Measurements from ENCODE around the gene NIP7.
"Not testable (repeated sequence)": the region's sequence is repeated elsewhere in the genome, so short reads cannot be mapped to it uniquely, and the experiment has no call there.

NIP7 gene

DNA sequence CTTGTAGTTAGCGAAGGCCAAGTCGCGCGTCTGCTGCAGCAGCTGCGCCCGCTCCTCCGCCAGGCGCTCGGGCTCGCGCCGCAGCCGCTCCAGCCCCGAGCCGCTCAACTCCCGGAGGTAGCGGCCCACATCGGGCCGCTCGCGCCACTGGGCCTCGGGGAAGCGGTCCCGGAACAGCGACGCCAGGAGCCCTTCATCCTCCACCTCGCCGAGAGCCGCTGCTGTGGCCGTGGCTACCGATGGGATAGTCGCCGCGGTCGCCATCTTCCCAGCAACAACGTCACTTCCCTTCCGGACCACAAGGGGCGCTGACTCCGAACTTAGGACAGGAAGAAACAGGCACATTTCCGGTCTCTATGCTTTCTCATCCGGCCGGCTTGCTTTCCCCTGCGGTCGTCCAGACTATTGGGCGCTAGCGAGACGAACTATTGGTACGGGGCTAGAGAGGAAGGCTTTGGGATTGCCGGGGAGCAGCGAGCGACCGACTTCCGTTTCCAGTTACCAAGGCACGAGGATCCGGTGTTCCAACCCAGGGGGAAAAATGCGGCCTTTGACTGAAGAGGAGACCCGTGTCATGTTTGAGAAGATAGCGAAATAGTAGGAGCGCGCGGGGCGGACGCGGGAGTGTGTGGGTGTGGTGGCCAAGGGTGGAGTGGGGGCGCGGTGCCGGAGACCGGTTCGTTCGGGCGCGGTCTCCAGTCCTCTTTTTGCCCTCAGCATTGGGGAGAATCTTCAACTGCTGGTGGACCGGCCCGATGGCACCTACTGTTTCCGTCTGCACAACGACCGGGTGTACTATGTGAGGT lies at the start of gene NIP7, which contains the start of gene COG8:
Gene NIP7 (plus strand): TSS at position 484 of the 806 bp plus-strand sequence. CDS start 58 bp downstream, at position 542.
Gene COG8 (minus strand): TSS at position 276 of the 806 bp plus-strand sequence. CDS start 12 bp downstream, at position 264.
- in situ Hi-C loops (cut with HindIII; ENCODE audit: low sequenced_read_pairs), result loop anchor here (5.0 kb wide), 1 partner anchor 43 kb away; no protein-coding TSS in a partner anchor

DNA sequence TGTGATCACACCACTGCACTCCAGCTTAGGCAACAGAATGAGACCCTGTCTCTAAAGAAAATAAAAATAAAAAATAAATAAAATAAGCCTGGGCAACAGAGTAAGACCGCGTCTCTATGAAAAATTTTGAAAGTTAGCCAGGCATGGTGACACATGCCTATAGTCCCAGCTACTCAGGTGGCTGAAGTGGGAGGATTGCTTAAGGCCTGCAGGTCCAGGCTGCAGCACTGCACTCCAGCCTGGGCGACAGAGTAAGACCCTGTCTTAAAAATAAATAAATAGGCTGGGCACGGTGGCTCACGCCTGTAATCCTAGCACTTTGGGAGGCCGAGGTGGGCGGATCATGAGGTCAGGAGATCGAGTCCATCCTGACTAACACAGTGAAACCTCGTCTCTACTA lies 47.9 kb upstream of the NIP7 start:
- in situ Hi-C loops (cut with HindIII; ENCODE audit: low sequenced_read_pairs), result not testable (repeated sequence)

DNA sequence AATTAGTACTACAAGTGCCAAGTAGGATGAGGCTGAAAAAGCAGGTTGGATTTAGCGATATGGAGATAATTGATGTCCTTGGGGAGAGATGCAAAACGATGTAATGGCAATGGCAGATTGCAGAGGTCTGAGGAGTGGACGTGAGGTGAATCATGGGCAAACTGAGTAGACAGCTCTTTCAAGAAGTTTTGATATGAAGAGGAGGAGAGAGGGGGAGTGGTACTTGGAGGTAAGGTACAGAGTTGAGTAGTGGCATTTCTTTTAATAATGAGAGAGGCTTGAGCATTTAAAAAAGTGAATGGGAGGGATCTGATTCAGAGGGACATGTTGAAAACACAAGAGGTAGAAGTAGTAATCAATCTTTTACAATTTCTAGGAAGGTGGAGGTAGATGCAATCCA lies 46.2 kb upstream of the NIP7 start:
- in situ Hi-C loops (cut with HindIII; ENCODE audit: low sequenced_read_pairs), result no loop called here

DNA sequence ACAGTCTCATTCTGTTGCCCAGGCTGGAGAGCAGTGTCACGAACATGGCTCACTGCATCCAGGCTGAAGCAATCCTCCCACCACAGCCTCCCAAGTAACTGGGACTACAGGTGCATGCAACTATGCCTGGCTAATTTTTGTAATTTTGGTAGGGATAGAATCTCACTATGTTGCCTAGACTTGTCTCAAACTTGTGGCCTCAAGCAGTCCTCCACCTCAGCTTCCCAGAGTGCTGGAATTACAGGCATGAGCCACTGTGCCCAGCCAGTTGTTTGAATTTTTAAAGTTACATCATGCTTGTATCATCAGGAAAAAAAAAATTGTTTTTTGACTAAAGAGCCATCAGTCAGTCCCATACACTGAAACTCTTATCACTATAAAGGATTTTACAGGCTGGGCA lies 45.5 kb upstream of the NIP7 start:
- in situ Hi-C loops (cut with HindIII; ENCODE audit: low sequenced_read_pairs), result no loop called here

DNA sequence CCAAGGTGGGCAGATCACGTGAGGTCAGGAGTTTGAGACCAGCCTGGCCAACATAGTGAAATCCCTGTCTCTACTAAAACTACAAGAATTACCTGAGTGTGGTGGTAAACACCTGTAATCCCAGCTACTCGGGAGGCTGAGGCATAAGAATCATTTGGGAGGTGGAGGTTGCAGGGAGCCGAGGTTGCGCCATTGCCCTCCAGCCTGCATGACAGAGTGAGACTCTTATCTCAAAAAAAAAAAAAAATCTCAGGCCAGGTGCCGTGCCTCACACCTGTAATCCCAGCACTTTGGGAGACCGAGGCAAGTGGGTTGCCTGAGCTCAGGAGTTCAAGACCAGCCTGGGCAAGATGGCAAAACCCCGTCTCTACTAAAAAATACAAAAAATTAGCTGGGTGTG lies 42.8 kb upstream of the NIP7 start:
- in situ Hi-C loops (cut with HindIII; ENCODE audit: low sequenced_read_pairs), result not testable (repeated sequence)

DNA sequence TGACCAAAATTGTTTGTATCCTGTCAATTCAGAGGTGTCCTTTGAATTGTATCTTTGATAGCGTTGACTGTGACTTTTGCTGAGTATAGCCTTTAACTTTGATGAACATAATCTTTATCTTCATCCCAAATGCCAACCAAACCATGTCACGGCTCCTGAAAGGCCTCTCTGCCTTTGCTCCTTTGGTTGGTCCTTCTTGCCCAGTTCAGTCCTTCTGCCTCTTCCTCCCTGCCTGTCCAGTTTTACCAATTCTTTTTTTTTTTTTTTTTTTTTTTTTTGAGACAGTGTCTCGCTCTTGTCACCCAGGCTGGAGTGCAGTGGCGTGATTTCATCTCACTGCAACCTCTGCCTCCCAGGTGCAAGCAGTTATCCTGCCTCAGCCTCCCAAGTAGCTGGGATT lies 41.3 kb upstream of the NIP7 start:
- in situ Hi-C loops (cut with HindIII; ENCODE audit: low sequenced_read_pairs), result no loop called here

DNA sequence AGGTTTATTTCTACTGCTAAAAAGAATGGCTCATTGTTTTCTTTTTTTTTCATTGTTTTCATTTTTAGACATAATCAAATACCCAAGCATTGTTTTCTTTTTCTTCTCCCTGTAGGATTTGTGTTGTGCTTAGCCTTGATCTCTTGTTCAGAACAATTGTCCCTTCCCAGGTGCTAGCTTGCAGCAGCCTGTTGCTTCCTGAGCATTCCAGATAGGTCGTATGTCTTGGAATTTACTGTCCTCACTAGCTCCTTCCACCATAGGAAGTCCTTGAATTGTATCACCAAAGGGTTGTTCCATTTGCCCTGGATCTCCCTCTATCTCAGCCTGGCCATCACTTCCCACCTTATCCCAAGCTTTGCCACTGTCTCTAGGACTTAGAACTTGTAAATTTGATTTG lies 38.4 kb upstream of the NIP7 start:
- in situ Hi-C loops (cut with HindIII; ENCODE audit: low sequenced_read_pairs), result loop anchor here (5.0 to 10.0 kb wide), 3 partner anchors 74 to 166 kb away; partner anchors contain the start of genes CHTF8 and UTP4

DNA sequence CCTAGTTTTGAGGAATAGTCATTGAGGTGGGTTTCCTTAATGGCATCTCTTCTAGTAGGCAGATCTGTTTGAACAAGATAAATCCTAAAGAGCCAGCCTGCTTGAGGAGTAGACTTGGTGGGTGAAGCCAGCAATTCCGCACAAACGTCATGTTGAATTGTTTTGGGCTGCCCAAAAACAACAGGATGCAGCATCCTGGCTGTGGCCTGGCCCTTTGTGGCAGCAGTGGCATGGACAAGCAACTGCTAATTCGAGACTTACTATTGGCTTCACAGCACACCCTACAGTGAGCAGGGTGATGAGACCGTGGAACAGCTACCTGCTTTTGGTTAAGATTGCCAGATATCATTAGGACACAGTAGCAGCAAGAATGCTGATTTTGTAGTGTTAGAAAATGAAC lies 37.7 kb upstream of the NIP7 start:
- in situ Hi-C loops (cut with HindIII; ENCODE audit: low sequenced_read_pairs), result loop anchor here (5.0 to 10.0 kb wide), 3 partner anchors 75 to 167 kb away; partner anchors contain the start of genes CHTF8 and UTP4

DNA sequence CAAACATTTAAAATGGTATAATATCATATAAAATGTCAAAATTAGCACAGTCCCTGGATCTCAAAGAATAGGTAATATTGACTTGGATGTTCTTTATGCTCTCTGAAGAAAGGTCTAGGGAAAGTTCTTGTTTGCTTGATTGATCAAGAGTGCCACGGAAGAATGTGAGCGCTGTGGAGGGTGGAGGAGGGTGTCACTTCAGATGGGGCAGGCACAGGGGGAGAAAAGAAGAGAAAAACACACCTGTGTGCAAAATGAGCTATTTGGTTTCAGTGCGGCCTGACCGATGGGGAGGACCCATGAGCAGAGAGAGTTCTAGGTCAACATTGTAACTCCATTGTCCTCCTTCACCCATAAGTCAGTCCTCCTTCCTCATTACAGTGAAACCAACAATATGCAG lies 37.3 kb upstream of the NIP7 start:
- in situ Hi-C loops (cut with HindIII; ENCODE audit: low sequenced_read_pairs), result loop anchor here (5.0 to 10.0 kb wide), 3 partner anchors 75 to 168 kb away; partner anchors contain the start of genes CHTF8 and UTP4

DNA sequence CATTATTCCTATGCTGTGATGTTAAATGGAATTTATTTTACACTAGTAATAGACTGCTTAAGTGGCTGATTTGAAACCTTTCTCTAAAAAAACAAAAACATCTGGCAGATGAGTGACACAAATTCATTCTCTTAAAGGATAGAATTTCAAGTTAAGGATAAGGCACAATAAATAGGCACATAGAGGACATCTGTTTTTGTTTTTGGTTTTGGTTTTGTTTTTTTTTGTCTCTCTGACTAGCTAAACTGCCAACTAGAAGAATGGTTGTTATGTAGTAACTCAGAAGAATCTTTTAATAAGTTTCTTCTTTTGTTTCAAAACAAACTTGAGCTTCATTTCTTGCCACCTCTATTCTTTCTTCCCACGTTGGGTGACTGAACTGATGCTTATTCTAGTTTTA lies 33.5 kb upstream of the NIP7 start:
- in situ Hi-C loops (cut with HindIII; ENCODE audit: low sequenced_read_pairs), result loop anchor here (10.0 kb wide), 1 partner anchor 171 kb away; the partner anchor contains the start of genes CHTF8 and UTP4

DNA sequence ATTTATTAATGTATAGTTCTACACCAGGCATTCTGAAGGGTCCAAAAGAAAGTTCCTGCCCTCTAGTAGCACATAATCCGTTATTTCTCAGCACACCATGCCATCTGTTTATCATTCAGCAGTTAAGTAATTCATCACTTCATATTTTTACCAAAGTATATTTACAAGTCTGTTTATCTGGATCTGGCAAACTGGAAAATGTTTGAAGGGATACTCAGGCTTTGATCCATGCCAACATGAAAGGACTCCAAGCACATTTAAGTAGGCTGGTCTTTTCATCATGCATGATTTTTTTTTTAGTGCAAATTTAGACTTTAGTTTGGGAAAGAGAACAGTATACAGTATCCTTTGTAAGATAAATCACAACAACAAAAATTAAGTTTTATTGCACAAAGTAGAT lies 32.5 kb upstream of the NIP7 start:
- in situ Hi-C loops (cut with HindIII; ENCODE audit: low sequenced_read_pairs), result loop anchor here (10.0 kb wide), 1 partner anchor 172 kb away; the partner anchor contains the start of genes CHTF8 and UTP4

DNA sequence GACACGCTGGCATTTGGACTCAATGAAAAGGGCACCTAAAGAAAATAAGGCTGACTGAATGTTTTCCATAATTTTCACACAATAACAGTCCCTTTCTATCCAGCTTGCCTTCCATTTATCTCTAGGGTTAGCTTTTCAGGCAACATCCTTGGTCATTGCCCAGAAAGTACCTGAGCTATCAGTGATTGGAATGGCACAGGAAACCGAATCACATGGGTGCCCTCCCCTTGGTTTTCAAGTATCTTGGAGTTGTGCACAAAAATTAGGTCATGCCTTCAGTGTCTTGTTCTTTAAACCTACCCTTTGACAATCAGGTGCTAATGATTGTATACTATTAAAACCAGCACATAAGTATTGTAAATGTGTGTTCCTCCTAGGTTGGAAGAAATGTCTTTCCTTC lies 31.7 kb upstream of the NIP7 start:
- in situ Hi-C loops (cut with HindIII; ENCODE audit: low sequenced_read_pairs), result loop anchor here (10.0 kb wide), 1 partner anchor 173 kb away; the partner anchor contains the start of genes CHTF8 and UTP4

DNA sequence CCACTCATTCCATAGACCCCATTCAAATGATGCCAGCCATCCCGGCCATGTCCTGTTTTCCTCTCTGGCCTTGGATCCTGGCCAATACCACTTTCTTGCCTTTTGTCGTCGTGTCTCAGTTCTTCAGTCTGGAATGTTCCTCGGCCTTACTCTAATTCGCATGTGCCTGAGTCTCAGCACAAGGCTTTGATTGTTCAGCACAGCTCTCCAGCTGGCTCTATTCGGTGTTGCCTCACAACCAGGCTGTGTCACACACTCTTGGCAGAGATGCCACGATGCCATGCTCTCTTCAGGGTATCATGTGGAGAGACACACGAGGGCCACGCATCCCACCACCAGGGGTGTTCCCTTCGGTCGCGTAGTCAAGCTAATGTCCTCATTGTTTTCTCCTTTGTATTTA lies 30.3 kb upstream of the NIP7 start:
- in situ Hi-C loops (cut with HindIII; ENCODE audit: low sequenced_read_pairs), result loop anchor here (10.0 kb wide), 1 partner anchor 175 kb away; the partner anchor contains the start of genes CHTF8 and UTP4

DNA sequence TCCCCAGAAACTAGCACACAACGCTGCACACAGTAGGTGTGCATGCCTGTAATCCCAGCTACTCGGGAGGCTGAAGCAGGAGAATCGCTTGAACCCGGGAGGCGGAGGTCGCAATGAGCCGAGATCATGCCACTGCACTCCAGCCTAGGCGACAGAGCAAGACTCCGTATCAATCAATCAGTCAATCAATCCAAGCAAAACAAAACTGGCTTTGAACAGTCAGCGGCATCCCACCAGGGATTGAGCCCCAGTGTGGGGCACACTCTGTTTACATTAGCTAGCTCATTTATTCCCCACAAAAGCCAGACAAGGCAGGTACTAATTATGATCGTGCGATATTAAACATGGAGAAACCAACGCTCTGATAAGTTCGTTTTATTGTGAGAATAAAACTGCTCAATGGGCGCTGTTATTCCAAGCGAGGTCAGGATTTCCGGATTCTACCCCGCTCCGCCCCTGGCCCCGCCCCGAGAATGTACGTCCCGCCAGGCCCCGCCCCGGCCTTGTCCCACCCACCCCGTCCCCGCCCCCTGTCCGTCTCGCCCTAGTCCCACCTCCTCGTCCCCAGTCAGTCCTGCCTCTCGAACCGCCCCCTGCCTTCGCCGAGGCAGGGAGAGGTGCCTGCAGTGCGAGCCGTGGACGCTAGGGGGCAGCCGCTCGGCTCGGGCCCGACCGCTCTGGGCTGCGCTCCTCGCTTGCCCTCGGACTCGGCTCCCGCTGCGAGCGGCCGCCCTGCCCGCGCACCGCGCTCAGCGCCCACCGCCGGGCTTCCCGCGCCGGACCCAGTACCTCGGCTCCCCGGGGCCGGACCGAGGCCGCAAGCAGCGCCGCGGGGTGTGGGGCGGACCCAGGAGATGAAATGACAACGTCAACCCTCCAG lies 28.7 kb upstream of the NIP7 start, which contains the start of gene VPS4A:
Gene VPS4A (plus strand): TSS at position 698 of the 880 bp plus-strand sequence. CDS start 162 bp downstream, at position 860.
- in situ Hi-C loops (cut with HindIII; ENCODE audit: low sequenced_read_pairs), result no loop called here

DNA sequence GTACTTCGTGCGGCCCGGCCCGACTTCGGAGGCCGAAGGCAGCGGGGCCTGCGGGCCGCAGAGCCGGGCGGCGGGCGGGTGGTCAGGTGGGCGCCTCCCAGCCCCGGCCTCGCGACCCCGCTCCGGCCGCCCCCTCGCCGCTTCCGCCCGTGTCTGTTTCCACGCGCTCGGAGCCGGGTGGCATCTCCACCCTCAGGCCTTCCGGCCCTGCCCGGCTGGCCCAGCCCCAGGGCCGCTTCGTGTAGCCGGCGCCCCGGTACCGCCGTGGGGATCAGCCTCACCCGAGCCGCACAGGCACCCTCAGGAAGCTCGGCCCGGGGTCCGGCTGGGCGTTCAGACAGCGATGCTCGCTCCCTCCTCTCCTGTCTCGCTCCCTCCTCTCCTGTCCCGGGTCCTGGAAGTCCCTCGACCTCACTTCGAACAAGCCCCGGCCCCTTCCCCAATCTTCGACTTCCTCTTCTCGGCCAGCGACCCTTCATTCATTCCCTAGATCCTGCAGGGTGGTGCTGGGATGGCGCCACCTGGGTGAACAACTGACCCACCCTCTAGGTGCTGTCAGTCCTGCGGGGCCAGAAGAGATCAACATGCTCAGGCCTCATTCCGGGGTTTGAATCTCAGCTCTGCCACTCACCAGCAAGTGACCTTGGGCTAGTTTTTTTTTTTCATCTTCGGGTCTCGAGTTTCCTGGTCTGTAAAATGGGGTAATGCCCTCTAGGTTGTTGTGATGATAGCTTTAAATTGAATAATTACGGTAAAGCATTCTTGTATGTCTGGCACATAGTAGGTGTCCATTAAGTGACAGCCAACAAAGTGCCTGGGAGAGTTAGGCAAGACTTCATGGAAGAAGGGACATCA lies 27.8 kb upstream of the NIP7 start:
- in situ Hi-C loops (cut with HindIII; ENCODE audit: low sequenced_read_pairs), result no loop called here

DNA sequence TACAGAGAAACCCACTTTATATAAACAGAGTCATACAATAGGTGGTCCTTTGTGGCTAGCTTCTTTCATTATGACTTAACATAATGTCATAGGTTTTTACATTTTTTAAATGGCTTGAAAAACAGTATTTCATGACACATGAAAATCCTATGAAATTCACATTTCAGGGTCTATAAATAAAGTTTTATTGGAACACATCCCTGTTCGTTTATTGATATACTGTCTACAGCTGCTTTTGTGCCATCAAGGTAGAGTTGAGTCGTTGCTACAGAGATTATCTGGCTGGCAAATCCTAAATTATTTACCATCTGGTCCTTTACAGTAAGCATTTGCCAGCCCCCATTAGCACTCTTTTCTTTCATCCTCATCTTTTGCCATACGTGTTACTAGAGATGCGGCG lies 26.1 kb upstream of the NIP7 start:
- in situ Hi-C loops (cut with HindIII; ENCODE audit: low sequenced_read_pairs), result no loop called here

DNA sequence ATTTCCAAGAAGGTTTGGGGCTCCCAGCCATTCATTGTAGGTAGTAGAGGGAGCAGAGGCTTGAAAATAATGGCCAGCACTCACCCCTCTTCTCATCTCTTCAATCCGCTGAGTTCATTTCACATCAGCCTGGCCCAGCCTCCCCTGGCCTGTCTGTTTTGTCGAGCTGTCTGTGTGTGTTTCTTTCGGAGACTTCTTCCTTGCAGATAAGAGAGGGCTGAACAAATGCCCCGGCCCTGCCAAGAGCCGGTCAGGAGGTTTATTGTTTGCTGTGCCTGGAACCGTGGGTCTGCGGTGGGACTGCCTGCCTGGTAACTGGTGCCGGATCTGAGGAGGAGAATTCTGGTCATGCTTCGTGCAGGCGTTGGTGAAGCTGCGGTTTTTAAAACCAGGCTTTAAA lies 25.0 kb upstream of the NIP7 start:
- in situ Hi-C loops (cut with HindIII; ENCODE audit: low sequenced_read_pairs), result no loop called here

DNA sequence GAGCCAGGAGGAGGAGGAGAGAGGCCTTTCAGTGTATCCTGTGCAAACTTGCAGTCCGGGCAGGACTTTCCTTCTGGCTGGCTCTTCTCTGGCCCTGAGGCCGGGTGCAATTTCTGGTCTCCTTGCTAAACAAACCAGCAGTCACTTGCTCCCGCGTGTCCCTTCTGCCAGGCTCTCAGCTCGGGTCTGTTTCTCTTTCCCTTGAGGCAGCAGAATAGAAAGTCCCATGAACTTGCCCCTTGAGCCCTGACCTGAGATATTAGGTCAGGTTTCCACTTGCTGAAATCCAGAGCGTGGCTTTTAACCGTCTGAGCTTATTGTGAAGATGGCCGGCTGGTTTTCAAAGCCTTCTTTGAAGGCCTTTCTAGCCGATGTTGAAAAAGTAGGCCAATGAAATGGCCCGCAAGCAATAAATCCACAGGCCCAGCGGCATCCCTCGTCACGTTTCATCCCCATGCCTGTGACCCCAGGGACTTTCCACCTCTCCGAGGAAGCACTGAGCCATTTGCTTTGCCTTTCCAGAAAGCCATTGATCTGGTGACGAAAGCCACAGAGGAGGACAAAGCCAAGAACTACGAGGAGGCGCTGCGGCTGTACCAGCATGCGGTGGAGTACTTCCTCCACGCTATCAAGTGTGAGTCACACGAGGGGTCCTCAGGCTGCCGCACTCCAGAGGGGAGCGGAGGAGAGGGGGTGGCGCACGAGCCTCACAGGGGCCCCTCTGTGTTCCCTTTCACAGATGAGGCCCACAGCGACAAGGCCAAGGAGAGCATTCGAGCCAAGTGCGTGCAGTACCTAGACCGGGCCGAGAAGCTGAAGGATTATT lies 23.9 kb upstream of the NIP7 start:
- in situ Hi-C loops (cut with HindIII; ENCODE audit: low sequenced_read_pairs), result no loop called here

DNA sequence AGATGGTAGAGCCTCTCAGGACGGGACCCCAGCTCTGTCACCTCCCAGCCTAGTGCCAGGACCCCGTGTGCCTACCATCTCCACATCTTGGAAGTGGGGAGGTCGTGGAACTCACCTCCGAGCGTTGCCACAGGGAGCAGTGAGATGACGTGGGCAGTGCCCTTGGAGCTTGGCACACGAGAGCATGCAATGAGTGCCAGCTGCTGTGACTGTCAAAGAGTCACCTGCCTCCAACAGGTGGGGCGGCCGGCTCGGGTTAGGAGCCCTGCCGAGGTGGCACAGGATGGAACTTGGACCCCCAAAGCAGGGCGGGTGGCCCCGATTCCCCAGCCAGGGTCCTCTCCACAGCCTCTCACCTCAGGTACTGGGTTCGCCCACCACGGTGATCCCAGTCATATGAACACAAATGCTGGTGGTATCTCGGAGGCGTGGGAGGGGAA lies 23.0 kb upstream of the NIP7 start:
- in situ Hi-C loops (cut with HindIII; ENCODE audit: low sequenced_read_pairs), result no loop called here

Measured in endothelial cell of hepatic sinusoid (primary cell).